Thoracic aorta (tissue), 2 donors: ENCODE results near the gene MAPRE3. TPM values are rescaled to one million over a fixed set of nuclear protein-coding genes. Genes with fewer than 3 reads are reported as not detected.

Experiments used
- ATAC-seq: fragments of 150-250 bp; one replicate; pipeline ENCODE4 v1.8.0; 2017; ENCODE audit warnings: low read depth; ENCODE audit not compliant: insufficient number of reproducible peaks, low FRiP score
- DNase-seq: peaks from one replicate; pipeline ENCODE4 v3.0.0-alpha.2; 2020; ENCODE audit warnings: low spot score
- H3K27ac ChIP-seq, 2 donors: fragments of 200-600 bp; sonication (generic); 1 replicate in 1 of 2; 2 replicates in 1 of 2; pipeline ENCODE4 v1.5.1; 2016; ENCODE audit warnings: mild to moderate bottlenecking in 2 of 2, moderate library complexity in 2 of 2
- H3K27me3 ChIP-seq: fragments of 200-600 bp; sonication (generic); replicated peaks from 2 replicates; pipeline ENCODE4 v1.6.0; 2016; ENCODE audit warnings: mild to moderate bottlenecking; ENCODE audit not compliant: insufficient read depth
- H3K36me3 ChIP-seq: fragments of 200-600 bp; sonication (generic); one replicate; pipeline ENCODE4 v1.5.1; 2016
- H3K4me1 ChIP-seq, 2 donors: fragments of 200-600 bp; sonication (generic); 1 replicate in 1 of 2; 2 replicates in 1 of 2; pipeline versions ENCODE4 v1.5.1 to v1.6.0; 2016; ENCODE audit warnings: low read depth in 2 of 2, mild to moderate bottlenecking in 1 of 2; ENCODE audit not compliant: control insufficient read depth in 1 of 2
- H3K4me3 ChIP-seq: fragments of 200-600 bp; sonication (generic); 2 replicates; pipeline ENCODE4 v1.5.1; 2016; ENCODE audit warnings: mild to moderate bottlenecking
- H3K9me3 ChIP-seq: fragments of 200-600 bp; sonication (generic); 2 replicates; pipeline ENCODE4 v1.5.1; 2016
- CTCF ChIP-seq: fragments of 200-600 bp; sonication (generic); IDR thresholded peaks from one replicate; pipeline ENCODE4 v1.5.1; 2019; ENCODE audit warnings: antibody characterized with exemption
- total RNA-seq, 2 donors: library from RNA; depleted of rRNA; stranded (reverse); fragments of >200 nt; gene quantifications; one replicate each; pipeline versions ENCODE4 v1.1.0 to v1.2.3, GENCODE V29; 2016

The MAPRE3 gene
- total RNA-seq, 2 donors from 2014 or later, result 9.1 to 29.9 TPM

GRCh38 chr2:27049422-27050280 is 79.2 kb downstream of the MAPRE3 start:
- DNase-seq, result no peak
- no peak for ATAC-seq
- H3K4me3 ChIP-seq, result peak overlapping the region; percentile 89

GRCh38 chr2:27050281-27050995 is 80.0 kb downstream of the MAPRE3 start:
- Histone ChIP-seq H3K4me3 (peak overlapping the region; percentile 89), H3K4me1 (peaks cover 5 to 15% of the 10 kb centered on the region in 2 donors), H3K27me3 (no peaks in the 10 kb centered on the region), H3K27ac (peak overlapping the region; percentile 80 to 87), H3K36me3 (peaks cover 12% of the 10 kb centered on the region), H3K9me3 (no peaks in the 10 kb centered on the region)
- TF ChIP-seq CTCF, result peak; percentile 62
- DNase-seq (peak; percentile 65), ATAC-seq (peak; percentile 88)

More at GRCh38 chr2:27049422-27050280, 79.2 kb downstream of the MAPRE3 start:
- H3K27me3 ChIP-seq, result no peaks in the 10 kb centered on the region
- TF ChIP-seq CTCF, result no peak
- no peaks in the 10 kb centered on the region for H3K9me3 ChIP-seq
- H3K27ac ChIP-seq, result peak overlapping the region; percentile 80 to 87
- H3K36me3 ChIP-seq, result peaks cover 4% of the 10 kb centered on the region
- peaks cover 5 to 15% of the 10 kb centered on the region in 2 donors for H3K4me1 ChIP-seq

- Histone ChIP-seq H3K36me3 (peaks cover 19% of the 10 kb centered on the region), H3K4me3 (peak within 1 kb of the TSS; percentile 89), H3K27me3 (no peaks in the 10 kb centered on the region), H3K27ac (peak within 1 kb of the TSS; percentile 80 to 87), H3K4me1 (peaks cover 5 to 15% of the 10 kb centered on the region in 2 donors), H3K9me3 (no peaks in the 10 kb centered on the region)
- no peak for TF ChIP-seq CTCF
- DNase-seq (peak; percentile 87), ATAC-seq (peak; percentile 65)
These were observed 80.8 kb downstream of the MAPRE3 start, which contains the start of gene AGBL5 for GRCh38 chr2:27050996-27051901. TSS of gene AGBL5 (plus strand) at chr2:27051668. CDS start at chr2:27052959, 1,291 bp downstream.

- Histone ChIP-seq H3K27ac (peak overlapping the region; percentile 80 to 87), H3K36me3 (peaks cover 26% of the 10 kb centered on the region), H3K4me3 (peak overlapping the region; percentile 89), H3K27me3 (no peaks in the 10 kb centered on the region), H3K4me1 (peaks cover 5 to 15% of the 10 kb centered on the region in 2 donors), H3K9me3 (no peaks in the 10 kb centered on the region)
- no peak for TF ChIP-seq CTCF
- no peak for ATAC-seq
- DNase-seq, result no peak
These were observed 81.6 kb downstream of the MAPRE3 start for GRCh38 chr2:27051902-27052645.
